SK-N-SH (cell line): ENCODE results near the gene NDRG2. TPM values are rescaled to one million over a fixed set of nuclear protein-coding genes. Genes with fewer than 3 reads are reported as not detected.

Experiments used
- CTCF ChIA-PET: fragments of 300-600, 350-600 bp; formaldehyde crosslinking; extraction: SDS; loops from one replicate; lab custom pipeline; 2021; lab: Yijun Ruan, JAX
- POLR2A ChIA-PET: fragments of 350-600 bp; sonication (Branson Sonifier 250); formaldehyde crosslinking; extraction: SDS; loops from one replicate; lab custom pipeline; 2020; ENCODE audit warnings: antibody characterized with exemption, inconsistent platforms; lab: Yijun Ruan, JAX
- DNase-seq: peaks from one replicate; pipeline ENCODE4 v3.0.0; 2012
- H2AFZ ChIP-seq: fragments of 200-600 bp; sonication (generic); 2 replicates; pipeline ENCODE4 v1.8.1; 2016; ENCODE audit warnings: antibody characterized with exemption, mild to moderate bottlenecking, low read depth
- H3F3A ChIP-seq: fragments of 200-600 bp; sonication (generic); replicated peaks from 2 replicates; pipeline ENCODE3; 2016; ENCODE audit warnings: antibody characterized with exemption, mild to moderate bottlenecking; ENCODE audit not compliant: insufficient read depth
- H3K27ac ChIP-seq, 2 experiments: fragments of 200-500 bp in 1 of 2; fragments of 200-600 bp in 1 of 2; sonication (Bioruptor generic) in 1 of 2; sonication (generic), shearing (Covaris generic) in 1 of 2; 2 replicates each; pipeline versions ENCODE4 v1.5.1 to v1.6.1; 2014 to 2016; ENCODE audit warnings: low read depth in 2 of 2, inconsistent platforms in 1 of 2, low read length in 1 of 2, mild to moderate bottlenecking in 1 of 2, mixed read lengths in 1 of 2
- H3K27me3 ChIP-seq: fragments of 200-600 bp; sonication (generic), shearing (Covaris generic); 2 replicates; pipeline ENCODE4 v1.6.1; 2016; ENCODE audit warnings: mixed run types; ENCODE audit not compliant: insufficient read depth
- H3K36me3 ChIP-seq, 2 experiments: fragments of 200-500 bp in 1 of 2; fragments of 200-600 bp in 1 of 2; sonication (Bioruptor generic) in 1 of 2; sonication (generic) in 1 of 2; replicated peaks in 1 of 2; 2 replicates each; pipeline versions ENCODE3 to v1.5.1; 2014 to 2016; ENCODE audit warnings: low read length in 1 of 2, mild to moderate bottlenecking in 1 of 2; ENCODE audit not compliant: insufficient read depth in 2 of 2, control insufficient read depth in 1 of 2
- H3K4me1 ChIP-seq, 2 experiments: fragments of 200-500 bp in 1 of 2; fragments of 200-600 bp in 1 of 2; sonication (Bioruptor generic) in 1 of 2; sonication (generic), shearing (Covaris generic) in 1 of 2; 2 replicates each; pipeline versions ENCODE4 v1.5.1 to v1.6.1; 2014 to 2016; ENCODE audit warnings: low read depth in 1 of 2, low read length in 1 of 2, mixed run types in 1 of 2; ENCODE audit not compliant: insufficient read depth in 2 of 2, control insufficient read depth in 1 of 2
- H3K4me2 ChIP-seq: fragments of 200-600 bp; sonication (generic), shearing (Covaris generic); 2 replicates; pipeline ENCODE4 v1.6.1; 2017; ENCODE audit warnings: mixed run types
- H3K4me3 ChIP-seq, 2 experiments: fragments of 200-500 bp in 1 of 2; fragments of 200-600 bp in 1 of 2; sonication (Bioruptor generic) in 1 of 2; sonication (generic), shearing (Covaris generic) in 1 of 2; 2 replicates each; pipeline versions ENCODE4 v1.5.1 to v1.8.1; 2014 to 2016; ENCODE audit warnings: low read depth in 2 of 2, inconsistent platforms in 1 of 2, low read length in 1 of 2, mild to moderate bottlenecking in 1 of 2, mixed read lengths in 1 of 2, moderate library complexity in 1 of 2
- H3K79me2 ChIP-seq: fragments of 200-600 bp; sonication (generic); 2 replicates; pipeline ENCODE4 v1.8.1; 2017; ENCODE audit warnings: mild to moderate bottlenecking; ENCODE audit not compliant: insufficient read depth
- H3K9ac ChIP-seq: fragments of 200-600 bp; sonication (generic); 2 replicates; pipeline ENCODE4 v1.6.1; 2017; ENCODE audit warnings: mixed run types
- H3K9me2 ChIP-seq: fragments of 200-600 bp; sonication (generic); 2 replicates; pipeline ENCODE4 v1.6.1; 2017; ENCODE audit warnings: mixed run types
- H3K9me3 ChIP-seq: fragments of 200-600 bp; sonication (generic); 2 replicates; pipeline ENCODE4 v1.6.1; 2017; ENCODE audit warnings: mixed run types, mild to moderate bottlenecking, moderate library complexity
- H4K20me1 ChIP-seq: fragments of 200-600 bp; sonication (generic); 2 replicates; pipeline ENCODE4 v1.6.1; 2017; ENCODE audit warnings: mild to moderate bottlenecking, mixed run types; ENCODE audit not compliant: insufficient read depth
- CHD2 ChIP-seq: fragments of 150-350 bp; IDR thresholded peaks from 2 replicates; pipeline ENCODE4 v1.6.1; 2018; ENCODE audit warnings: low read length; ENCODE audit not compliant: partially characterized antibody
- ELF1 ChIP-seq: IDR thresholded peaks from 2 replicates; pipeline ENCODE4 v1.4.0; 2012
- FOSL2 ChIP-seq: IDR thresholded peaks from 2 replicates; pipeline ENCODE4 v1.4.0; 2012; ENCODE audit warnings: low read depth, mild to moderate bottlenecking, moderate library complexity, borderline replicate concordance
- FOXJ3 ChIP-seq: sonication (generic); formaldehyde crosslinking; IDR thresholded peaks from 2 replicates; pipeline ENCODE4 v1.5.1; 2020; ENCODE audit warnings: mild to moderate bottlenecking, missing genetic modification reagents
- FOXM1 ChIP-seq: IDR thresholded peaks from 2 replicates; pipeline ENCODE4 v1.4.0; 2012; ENCODE audit warnings: low read depth, mild to moderate bottlenecking
- GABPA ChIP-seq: IDR thresholded peaks from 2 replicates; pipeline ENCODE4 v1.4.0; 2012; ENCODE audit warnings: low read depth, mild to moderate bottlenecking
- GATA2 ChIP-seq: sonication (generic); formaldehyde crosslinking; IDR thresholded peaks from 2 replicates; pipeline ENCODE4 v1.5.0; 2020; ENCODE audit warnings: mild to moderate bottlenecking, missing genetic modification reagents
- JUND ChIP-seq: IDR thresholded peaks from 2 replicates; pipeline ENCODE4 v1.4.0; 2012
- MEF2A ChIP-seq: IDR thresholded peaks from 2 replicates; pipeline ENCODE4 v1.4.0; 2012; ENCODE audit warnings: low read depth, borderline replicate concordance
- POLR2AphosphoS5 ChIP-seq: IDR thresholded peaks from 2 replicates; pipeline ENCODE4 v1.6.1; 2012; ENCODE audit warnings: low read depth, low read length
- RCOR1 ChIP-seq: fragments of 150-350 bp; IDR thresholded peaks from 2 replicates; pipeline ENCODE4 v1.6.1; 2017; ENCODE audit warnings: antibody characterized with exemption, low read length
- RXRA ChIP-seq: IDR thresholded peaks from 2 replicates; pipeline ENCODE4 v1.4.0; 2012; ENCODE audit warnings: low read depth, mild to moderate bottlenecking, borderline replicate concordance
- SIN3A ChIP-seq: IDR thresholded peaks from 2 replicates; pipeline ENCODE4 v1.6.1; 2012; ENCODE audit warnings: low read depth, mild to moderate bottlenecking, low read length, moderate library complexity, borderline replicate concordance
- SMC3 ChIP-seq: IDR thresholded peaks from 2 replicates; pipeline ENCODE4 v1.6.1; 2012; ENCODE audit warnings: low read depth, low read length, improper control_type of control experiment
- TCF12 ChIP-seq: IDR thresholded peaks from 2 replicates; pipeline ENCODE4 v1.4.0; 2012
- TEAD4 ChIP-seq: IDR thresholded peaks from 2 replicates; pipeline ENCODE4 v1.4.0; 2012; ENCODE audit warnings: mild to moderate bottlenecking, borderline replicate concordance; ENCODE audit not compliant: insufficient read depth
- WGBS: methylation state at CpG from one replicate; pipeline ENCODE4 v1.1.6; 2017; ENCODE audit warnings: low lambda C conversion rate; 5-methylcytosine and 5-hydroxymethylcytosine counted together
- polyA plus RNA-seq, 3 experiments: library from polyadenylated mRNA; depleted of rRNA; stranded (reverse); fragments of >200 nt; gene quantifications; 2 replicates each; pipeline ENCODE4 v1.2.3, GENCODE V29; 2012
- TF ChIP-seq, protein P1 (sequence below): fragments of 150-350 bp; IDR thresholded peaks from 2 replicates; pipeline ENCODE4 v1.6.1; 2016; ENCODE audit warnings: mild to moderate bottlenecking, low read depth, low read length
- TF ChIP-seq, protein P2 (sequence below): IDR thresholded peaks from 2 replicates; pipeline ENCODE4; 2012
- TF ChIP-seq, protein P3 (sequence below): IDR thresholded peaks from 2 replicates; pipeline ENCODE4 v1.4.0; 2012; ENCODE audit warnings: low read depth
- TF ChIP-seq, protein P4 (sequence below): fragments of 200-600 bp; sonication (generic); IDR thresholded peaks from 2 replicates; pipeline ENCODE4 v1.6.1; 2017; ENCODE audit warnings: antibody characterized with exemption, mild to moderate bottlenecking, moderate library complexity
- TF ChIP-seq, protein P5 (sequence below): IDR thresholded peaks from 2 replicates; pipeline ENCODE4 v1.6.1; 2012; ENCODE audit warnings: mild to moderate bottlenecking, low read depth, low read length, moderate library complexity

NDRG2 gene
- polyA plus RNA-seq, 1 of the 3 experiments (the other 2 are of a cell fraction), result 15.8 TPM

DNA sequence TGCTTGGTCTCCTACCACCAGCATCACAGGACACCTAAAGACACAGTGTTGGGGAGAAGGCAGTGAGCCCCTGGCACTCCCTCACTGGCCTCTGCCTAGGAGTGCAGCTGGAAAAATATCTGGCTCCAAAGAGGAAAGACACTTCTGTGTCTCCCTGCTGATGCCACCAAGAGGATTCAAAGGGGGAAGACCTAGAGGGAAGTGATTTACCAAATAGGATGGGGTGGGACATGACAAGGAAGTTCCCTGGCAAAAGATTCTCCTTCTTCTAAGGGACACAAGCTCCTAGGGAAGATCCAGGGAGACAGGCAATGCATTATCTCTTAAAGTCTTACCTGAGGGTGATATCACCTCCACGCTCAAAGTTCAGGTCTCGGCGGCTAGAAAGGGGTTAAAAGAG lies 6.1 kb downstream of the NDRG2 start:
- TF ChIP-seq GABPA, result no peak
- no peak for TF ChIP-seq POLR2AphosphoS5
- TF ChIP-seq JUND, result no peak
- TF ChIP-seq ELF1, result no peak
- no peak for TF ChIP-seq GATA2 (CRISPR knock-in tag)
- TF ChIP-seq SMC3, result no peak
- TF ChIP-seq FOXJ3 (CRISPR knock-in tag), result no peak
- TF ChIP-seq, protein P1, sequence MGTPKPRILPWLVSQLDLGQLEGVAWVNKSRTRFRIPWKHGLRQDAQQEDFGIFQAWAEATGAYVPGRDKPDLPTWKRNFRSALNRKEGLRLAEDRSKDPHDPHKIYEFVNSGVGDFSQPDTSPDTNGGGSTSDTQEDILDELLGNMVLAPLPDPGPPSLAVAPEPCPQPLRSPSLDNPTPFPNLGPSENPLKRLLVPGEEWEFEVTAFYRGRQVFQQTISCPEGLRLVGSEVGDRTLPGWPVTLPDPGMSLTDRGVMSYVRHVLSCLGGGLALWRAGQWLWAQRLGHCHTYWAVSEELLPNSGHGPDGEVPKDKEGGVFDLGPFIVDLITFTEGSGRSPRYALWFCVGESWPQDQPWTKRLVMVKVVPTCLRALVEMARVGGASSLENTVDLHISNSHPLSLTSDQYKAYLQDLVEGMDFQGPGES, result no peak
- TF ChIP-seq TEAD4, result no peak
- TF ChIP-seq, protein P2, sequence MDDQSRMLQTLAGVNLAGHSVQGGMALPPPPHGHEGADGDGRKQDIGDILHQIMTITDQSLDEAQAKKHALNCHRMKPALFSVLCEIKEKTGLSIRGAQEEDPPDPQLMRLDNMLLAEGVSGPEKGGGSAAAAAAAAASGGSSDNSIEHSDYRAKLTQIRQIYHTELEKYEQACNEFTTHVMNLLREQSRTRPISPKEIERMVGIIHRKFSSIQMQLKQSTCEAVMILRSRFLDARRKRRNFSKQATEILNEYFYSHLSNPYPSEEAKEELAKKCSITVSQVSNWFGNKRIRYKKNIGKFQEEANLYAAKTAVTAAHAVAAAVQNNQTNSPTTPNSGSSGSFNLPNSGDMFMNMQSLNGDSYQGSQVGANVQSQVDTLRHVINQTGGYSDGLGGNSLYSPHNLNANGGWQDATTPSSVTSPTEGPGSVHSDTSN, result no peak
- TF ChIP-seq TCF12, result no peak
- no peak for TF ChIP-seq FOSL2
- Histone ChIP-seq H3K36me3 (no peaks in the 10 kb centered on the region), H3K9me2 (no peaks in the 10 kb centered on the region), H2AFZ (no peak overlapping the region), H3F3A (no peaks in the 10 kb centered on the region), H3K4me2 (no peak overlapping the region), H3K9ac (no peak overlapping the region), H3K27ac (no peak overlapping the region), H3K4me1 (no peaks in the 10 kb centered on the region; a peak in 1 of 4 replicates), H3K4me3 (no peak overlapping the region), H3K9me3 (no peaks in the 10 kb centered on the region), H3K79me2 (no peaks in the 10 kb centered on the region), H3K27me3 (no peaks in the 10 kb centered on the region), H4K20me1 (no peaks in the 10 kb centered on the region)
- POLR2A ChIA-PET, result no interaction called here
- CTCF ChIA-PET, result interaction anchor here (0.9 to 18.2 kb wide), 8 partner anchors 16 to 117 kb away, joined by 3 to 555 read pairs (median 8); partner anchors contain the start of genes RNASE7, TMEM253 and ZNF219
- WGBS, result 90% methylated on average over 3 of the region's 3 CpGs
- no peak for DNase-seq

DNA sequence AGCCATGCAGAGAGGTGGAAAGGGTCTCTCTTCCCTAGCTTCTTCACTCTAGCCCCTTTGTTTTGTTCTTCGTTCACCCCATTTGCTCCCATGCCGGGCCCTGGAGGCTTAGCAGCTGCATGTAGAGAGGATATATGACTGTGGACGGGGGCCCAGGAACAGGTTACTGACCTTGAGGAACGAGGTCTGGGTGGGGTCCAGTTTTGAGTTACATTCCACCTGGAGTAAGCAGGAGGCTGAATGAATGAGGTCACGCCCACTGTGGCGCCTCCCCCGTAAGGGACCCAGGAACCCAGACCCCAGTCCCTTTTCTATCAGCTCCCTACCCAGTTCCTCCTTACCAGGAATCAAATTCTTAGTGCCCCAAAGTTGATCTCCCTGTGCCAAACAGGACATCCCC lies 6.6 kb downstream of the NDRG2 start:
- ChIA-PET POLR2A (interaction anchor here (1.5 kb wide), 1 partner anchor 86 kb away, joined by 3 read pairs; no protein-coding TSS in a partner anchor), CTCF (interaction anchor here (1.2 to 18.2 kb wide), 8 partner anchors 15 to 118 kb away, joined by 3 to 555 read pairs (median 26); partner anchors contain the start of genes ARHGEF40, RNASE7, TMEM253 and ZNF219)
- no peak for DNase-seq
- Histone ChIP-seq H3K36me3 (no peaks in the 10 kb centered on the region), H3F3A (no peaks in the 10 kb centered on the region), H4K20me1 (no peaks in the 10 kb centered on the region), H3K9me3 (no peaks in the 10 kb centered on the region), H3K27ac (no peak overlapping the region), H3K4me3 (no peak overlapping the region), H3K4me2 (no peak overlapping the region), H3K9ac (no peak overlapping the region), H3K27me3 (peaks cover 2% of the 10 kb centered on the region), H3K9me2 (no peaks in the 10 kb centered on the region), H3K79me2 (no peaks in the 10 kb centered on the region), H3K4me1 (no peaks in the 10 kb centered on the region; a peak in 1 of 4 replicates), H2AFZ (no peak overlapping the region)
- WGBS, result 85% methylated on average over 6 of the region's 7 CpGs
- TF ChIP-seq SIN3A, result no peak
- no peak for TF ChIP-seq FOSL2
- no peak for TF ChIP-seq MEF2A
- TF ChIP-seq, protein P3, sequence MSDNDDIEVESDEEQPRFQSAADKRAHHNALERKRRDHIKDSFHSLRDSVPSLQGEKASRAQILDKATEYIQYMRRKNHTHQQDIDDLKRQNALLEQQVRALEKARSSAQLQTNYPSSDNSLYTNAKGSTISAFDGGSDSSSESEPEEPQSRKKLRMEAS, result no peak
- no peak for TF ChIP-seq POLR2AphosphoS5
- no peak for TF ChIP-seq FOXM1
- TF ChIP-seq, protein P4, sequence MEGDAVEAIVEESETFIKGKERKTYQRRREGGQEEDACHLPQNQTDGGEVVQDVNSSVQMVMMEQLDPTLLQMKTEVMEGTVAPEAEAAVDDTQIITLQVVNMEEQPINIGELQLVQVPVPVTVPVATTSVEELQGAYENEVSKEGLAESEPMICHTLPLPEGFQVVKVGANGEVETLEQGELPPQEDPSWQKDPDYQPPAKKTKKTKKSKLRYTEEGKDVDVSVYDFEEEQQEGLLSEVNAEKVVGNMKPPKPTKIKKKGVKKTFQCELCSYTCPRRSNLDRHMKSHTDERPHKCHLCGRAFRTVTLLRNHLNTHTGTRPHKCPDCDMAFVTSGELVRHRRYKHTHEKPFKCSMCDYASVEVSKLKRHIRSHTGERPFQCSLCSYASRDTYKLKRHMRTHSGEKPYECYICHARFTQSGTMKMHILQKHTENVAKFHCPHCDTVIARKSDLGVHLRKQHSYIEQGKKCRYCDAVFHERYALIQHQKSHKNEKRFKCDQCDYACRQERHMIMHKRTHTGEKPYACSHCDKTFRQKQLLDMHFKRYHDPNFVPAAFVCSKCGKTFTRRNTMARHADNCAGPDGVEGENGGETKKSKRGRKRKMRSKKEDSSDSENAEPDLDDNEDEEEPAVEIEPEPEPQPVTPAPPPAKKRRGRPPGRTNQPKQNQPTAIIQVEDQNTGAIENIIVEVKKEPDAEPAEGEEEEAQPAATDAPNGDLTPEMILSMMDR, result no peak
- TF ChIP-seq RCOR1, result no peak
- TF ChIP-seq, protein P5, sequence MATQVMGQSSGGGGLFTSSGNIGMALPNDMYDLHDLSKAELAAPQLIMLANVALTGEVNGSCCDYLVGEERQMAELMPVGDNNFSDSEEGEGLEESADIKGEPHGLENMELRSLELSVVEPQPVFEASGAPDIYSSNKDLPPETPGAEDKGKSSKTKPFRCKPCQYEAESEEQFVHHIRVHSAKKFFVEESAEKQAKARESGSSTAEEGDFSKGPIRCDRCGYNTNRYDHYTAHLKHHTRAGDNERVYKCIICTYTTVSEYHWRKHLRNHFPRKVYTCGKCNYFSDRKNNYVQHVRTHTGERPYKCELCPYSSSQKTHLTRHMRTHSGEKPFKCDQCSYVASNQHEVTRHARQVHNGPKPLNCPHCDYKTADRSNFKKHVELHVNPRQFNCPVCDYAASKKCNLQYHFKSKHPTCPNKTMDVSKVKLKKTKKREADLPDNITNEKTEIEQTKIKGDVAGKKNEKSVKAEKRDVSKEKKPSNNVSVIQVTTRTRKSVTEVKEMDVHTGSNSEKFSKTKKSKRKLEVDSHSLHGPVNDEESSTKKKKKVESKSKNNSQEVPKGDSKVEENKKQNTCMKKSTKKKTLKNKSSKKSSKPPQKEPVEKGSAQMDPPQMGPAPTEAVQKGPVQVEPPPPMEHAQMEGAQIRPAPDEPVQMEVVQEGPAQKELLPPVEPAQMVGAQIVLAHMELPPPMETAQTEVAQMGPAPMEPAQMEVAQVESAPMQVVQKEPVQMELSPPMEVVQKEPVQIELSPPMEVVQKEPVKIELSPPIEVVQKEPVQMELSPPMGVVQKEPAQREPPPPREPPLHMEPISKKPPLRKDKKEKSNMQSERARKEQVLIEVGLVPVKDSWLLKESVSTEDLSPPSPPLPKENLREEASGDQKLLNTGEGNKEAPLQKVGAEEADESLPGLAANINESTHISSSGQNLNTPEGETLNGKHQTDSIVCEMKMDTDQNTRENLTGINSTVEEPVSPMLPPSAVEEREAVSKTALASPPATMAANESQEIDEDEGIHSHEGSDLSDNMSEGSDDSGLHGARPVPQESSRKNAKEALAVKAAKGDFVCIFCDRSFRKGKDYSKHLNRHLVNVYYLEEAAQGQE, result no peak
- no peak for TF ChIP-seq TEAD4
- no peak for TF ChIP-seq TCF12
- no peak for TF ChIP-seq RXRA
- no peak for TF ChIP-seq ELF1
- no peak for TF ChIP-seq GABPA
- no peak for TF ChIP-seq CHD2
